ENCODE results near the gene CIRBP. TPM values are rescaled to one million over a fixed set of nuclear protein-coding genes. Genes with fewer than 3 reads are reported as not detected.

CIRBP gene
- total and polyA plus RNA-seq, 3 donors from 2014 or later, result 483 to 661 (median 621) TPM

DNA sequence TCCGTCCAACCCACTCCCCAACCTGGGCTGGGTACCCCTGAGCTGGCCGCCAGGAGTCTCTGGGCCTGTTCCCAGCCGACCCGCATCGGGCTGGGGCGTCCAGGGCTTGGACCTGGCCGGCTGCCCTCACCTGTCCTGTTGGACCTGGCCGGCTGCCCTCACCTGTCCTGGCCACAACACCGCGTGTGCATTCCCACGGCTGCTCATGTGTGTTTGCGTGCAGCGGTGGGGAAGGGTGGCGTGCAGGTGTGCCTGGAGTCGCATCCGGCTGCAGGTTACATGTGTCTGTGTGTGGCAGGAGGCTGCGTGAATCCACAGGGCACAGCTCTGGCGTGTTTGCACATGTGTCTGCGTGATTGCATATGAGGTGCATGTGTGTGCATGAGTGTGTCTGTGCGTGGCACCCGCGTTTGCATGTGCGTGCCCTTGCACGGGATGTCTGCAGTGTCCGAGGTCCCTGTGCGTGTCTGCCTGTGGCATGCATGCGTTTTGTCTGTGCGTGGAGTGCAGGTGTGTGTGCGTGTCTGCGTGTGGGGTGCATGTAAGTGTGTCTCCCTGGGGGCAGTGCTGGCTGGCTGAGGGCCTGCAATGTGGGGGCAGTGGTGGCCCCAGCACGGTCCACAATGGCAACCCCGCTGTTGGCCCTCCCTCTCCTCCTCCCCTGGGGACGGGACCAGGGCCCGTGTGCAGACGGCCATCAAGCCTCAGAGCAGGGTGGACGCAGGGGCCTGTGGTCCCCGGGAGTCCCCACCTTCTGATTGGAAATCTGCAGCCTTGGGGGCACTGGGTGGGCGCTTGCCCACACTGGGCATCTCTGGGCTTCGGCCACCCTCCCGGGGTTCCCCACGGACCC lies 19.9 kb downstream of the CIRBP start:
- Histone ChIP-seq H3K36me3 (ENCODE audit: low read depth, missing control alignments) (no peaks in the 10 kb centered on the region), H3K27me3 (no peaks in the 10 kb centered on the region)
- intact Hi-C loops (cut with DNase I; ENCODE audit: low total_unique reads), result no loop called here

DNA sequence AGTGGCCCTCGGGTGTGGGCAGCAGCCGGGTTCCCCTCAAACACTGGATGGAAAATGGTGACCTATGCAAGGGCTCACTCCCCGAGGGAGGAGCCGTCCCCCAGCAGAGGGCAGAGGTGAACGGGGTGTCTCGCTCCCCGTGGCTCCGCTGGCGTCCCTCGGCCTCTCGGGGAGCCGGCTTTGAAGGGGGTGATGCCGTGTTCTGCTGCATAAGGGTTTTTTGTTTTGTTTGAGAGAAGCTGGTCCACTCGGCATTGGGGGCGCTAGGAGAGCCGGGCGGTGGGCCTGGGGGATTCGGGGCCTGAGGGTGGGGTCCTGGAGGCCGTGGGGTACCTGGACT lies 20.5 kb downstream of the CIRBP start:
- intact Hi-C loops (cut with DNase I; ENCODE audit: low total_unique reads), result no loop called here
- DNase-seq, result no peak
- H3K9me3 ChIP-seq, result no peaks in the 10 kb centered on the region
- H3K4me1 ChIP-seq, result peaks cover 5% of the 10 kb centered on the region
- no peak overlapping the region for H3K27ac ChIP-seq
- H3K27me3 ChIP-seq, result no peaks in the 10 kb centered on the region
- no peak overlapping the region for H3K4me3 ChIP-seq
- no peaks in the 10 kb centered on the region for H3K36me3 ChIP-seq (ENCODE audit: low read depth, missing control alignments)
- 91 to 92% methylated on average over 17 to 19 of the region's 19 CpGs for WGBS, 2 donors
- TF ChIP-seq, protein P1, sequence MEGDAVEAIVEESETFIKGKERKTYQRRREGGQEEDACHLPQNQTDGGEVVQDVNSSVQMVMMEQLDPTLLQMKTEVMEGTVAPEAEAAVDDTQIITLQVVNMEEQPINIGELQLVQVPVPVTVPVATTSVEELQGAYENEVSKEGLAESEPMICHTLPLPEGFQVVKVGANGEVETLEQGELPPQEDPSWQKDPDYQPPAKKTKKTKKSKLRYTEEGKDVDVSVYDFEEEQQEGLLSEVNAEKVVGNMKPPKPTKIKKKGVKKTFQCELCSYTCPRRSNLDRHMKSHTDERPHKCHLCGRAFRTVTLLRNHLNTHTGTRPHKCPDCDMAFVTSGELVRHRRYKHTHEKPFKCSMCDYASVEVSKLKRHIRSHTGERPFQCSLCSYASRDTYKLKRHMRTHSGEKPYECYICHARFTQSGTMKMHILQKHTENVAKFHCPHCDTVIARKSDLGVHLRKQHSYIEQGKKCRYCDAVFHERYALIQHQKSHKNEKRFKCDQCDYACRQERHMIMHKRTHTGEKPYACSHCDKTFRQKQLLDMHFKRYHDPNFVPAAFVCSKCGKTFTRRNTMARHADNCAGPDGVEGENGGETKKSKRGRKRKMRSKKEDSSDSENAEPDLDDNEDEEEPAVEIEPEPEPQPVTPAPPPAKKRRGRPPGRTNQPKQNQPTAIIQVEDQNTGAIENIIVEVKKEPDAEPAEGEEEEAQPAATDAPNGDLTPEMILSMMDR (IDR thresholded peaks at IDR 0.05), result no peak
- no peak for TF ChIP-seq POLR2A (IDR thresholded peaks at IDR 0.05)

More for the DNA sequence above, 19.9 kb downstream of the CIRBP start:
- no peak for DNase-seq
- Histone ChIP-seq H3K4me3 (no peak overlapping the region), H3K27ac (no peak overlapping the region), H3K9me3 (no peaks in the 10 kb centered on the region), H3K4me1 (peaks cover 6% of the 10 kb centered on the region)
- 93 to 100% methylated on average over 3 to 34 of the region's 41 CpGs for WGBS, 2 donors
- TF ChIP-seq POLR2A (IDR thresholded peaks at IDR 0.05), result no peak
- TF ChIP-seq, protein P1 (IDR thresholded peaks at IDR 0.05), result no peak

DNA sequence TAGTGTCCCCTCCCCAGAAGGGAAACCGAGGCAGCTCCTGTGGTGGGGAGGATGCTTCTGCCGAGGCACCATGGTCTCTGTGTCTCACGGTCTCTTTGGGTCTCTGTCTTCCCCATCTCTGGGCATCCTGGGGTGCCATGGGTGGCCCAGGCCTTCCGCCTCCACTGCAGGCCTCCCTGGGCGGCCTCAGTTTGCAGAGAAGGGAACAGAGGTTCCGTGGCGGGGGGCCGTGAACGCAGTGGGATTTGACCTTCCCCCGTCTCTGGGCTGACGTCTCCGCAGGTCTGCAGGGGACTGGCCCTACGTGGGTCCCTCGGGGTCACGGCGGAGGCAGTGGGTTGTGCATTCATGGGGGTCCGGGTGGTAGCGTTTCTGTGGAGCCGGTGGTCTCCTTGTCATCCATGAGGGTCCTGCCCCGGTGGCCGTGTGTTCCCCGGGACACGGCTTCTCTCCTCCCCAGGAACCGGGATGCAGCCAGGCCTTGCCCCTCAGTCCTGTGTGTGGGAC lies 21.1 kb downstream of the CIRBP start:
- no peak overlapping the region for H3K27ac ChIP-seq
- H3K9me3 ChIP-seq, result no peaks in the 10 kb centered on the region
- WGBS, 2 donors, result 87 to 100% methylated on average over 1 to 24 of the region's 24 CpGs
- peaks cover 6% of the 10 kb centered on the region for H3K4me1 ChIP-seq
- intact Hi-C loops (cut with DNase I; ENCODE audit: low total_unique reads), result no loop called here
- TF ChIP-seq, protein P1 (IDR thresholded peaks at IDR 0.05), result no peak
- TF ChIP-seq POLR2A (IDR thresholded peaks at IDR 0.05), result no peak
- H3K36me3 ChIP-seq (ENCODE audit: low read depth, missing control alignments), result no peaks in the 10 kb centered on the region
- no peak for DNase-seq
- no peak overlapping the region for H3K4me3 ChIP-seq
- H3K27me3 ChIP-seq, result no peaks in the 10 kb centered on the region

DNA sequence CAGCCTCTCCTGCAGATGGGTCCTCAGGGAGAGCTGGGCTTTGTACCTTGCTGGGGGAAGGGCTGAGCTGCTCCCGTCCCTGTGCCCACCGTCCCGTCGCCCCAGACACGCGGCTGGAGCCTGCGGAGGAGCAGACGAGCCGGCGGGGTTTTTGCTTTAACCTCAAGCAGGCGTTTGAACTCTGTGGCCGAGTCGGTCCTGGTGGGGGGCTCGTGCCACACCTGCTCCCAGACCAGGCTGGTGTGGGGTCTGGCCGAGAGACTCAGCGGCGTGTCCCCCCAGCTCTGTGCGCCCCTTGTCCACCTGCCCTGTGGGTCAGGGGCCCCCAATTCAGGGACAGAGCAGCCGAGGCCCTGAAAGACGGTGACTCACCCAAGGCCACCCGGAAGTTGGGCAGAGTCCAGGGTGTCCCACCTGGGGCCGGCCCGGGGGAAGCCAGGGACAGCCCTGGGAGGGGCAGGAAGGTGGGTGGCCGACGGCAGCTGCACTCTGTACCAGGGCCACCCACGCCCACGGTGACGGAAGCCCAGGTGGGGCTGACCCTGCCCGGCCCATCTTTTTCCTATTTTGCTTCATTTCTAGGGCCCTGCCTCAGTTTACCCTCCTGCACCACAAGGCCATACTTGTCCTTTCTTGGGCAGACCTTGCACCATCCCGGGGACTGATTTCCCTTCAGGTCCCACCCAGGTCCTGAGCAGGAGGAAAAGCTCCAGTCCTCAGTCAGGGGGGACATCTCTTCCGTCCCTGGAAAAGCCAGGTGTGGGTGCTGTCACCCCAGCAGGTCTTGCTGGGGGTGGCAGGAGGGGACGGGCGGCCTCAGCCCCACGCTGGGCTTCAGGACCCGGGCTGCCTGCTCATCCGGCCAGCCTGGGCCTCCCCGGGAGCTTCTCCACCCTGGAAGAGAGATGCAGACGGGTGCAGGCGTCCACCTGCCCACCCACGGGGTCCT lies 21.8 kb downstream of the CIRBP start:
- WGBS, 2 donors, result 76 to 81% methylated on average over 26 to 40 of the region's 40 CpGs
- H3K36me3 ChIP-seq (ENCODE audit: low read depth, missing control alignments), result no peaks in the 10 kb centered on the region
- no peak overlapping the region for H3K27ac ChIP-seq
- intact Hi-C loops (cut with DNase I; ENCODE audit: low total_unique reads), result no loop called here
- no peak overlapping the region for H3K4me3 ChIP-seq
- no peak for DNase-seq
- H3K27me3 ChIP-seq, result no peaks in the 10 kb centered on the region
- no peak for TF ChIP-seq POLR2A (IDR thresholded peaks at IDR 0.05)
- TF ChIP-seq, protein P1 (IDR thresholded peaks at IDR 0.05), result no peak
- H3K4me1 ChIP-seq, result peaks cover 9% of the 10 kb centered on the region
- H3K9me3 ChIP-seq, result no peaks in the 10 kb centered on the region
